ENCODE measurements around the gene BTF3. TPM values are rescaled to one million over a fixed set of nuclear protein-coding genes. Genes with fewer than 3 reads are reported as not detected.

The BTF3 gene
- total RNA-seq, 2 donors from 2014 or later: 527 to 610 TPM

GRCh38 chr5:73532195-73532594 lies 34.0 kb downstream of the BTF3 start:
- no peak overlapping the region for H3K4me3 ChIP-seq
- intact Hi-C loops (cut with DNase I): no loop called here
- no peak overlapping the region for H3K27ac ChIP-seq
- TF ChIP-seq CTCF (IDR thresholded peaks at IDR 0.05): no peak
- no peaks in the 10 kb centered on the region for H3K9me3 ChIP-seq
- no peaks in the 10 kb centered on the region for H3K4me1 ChIP-seq
- H3K9ac ChIP-seq (ENCODE audit: low read depth in 2 of 2, low read length in 2 of 2): no peak overlapping the region
- H3K27me3 ChIP-seq: no peaks in the 10 kb centered on the region
- DNase-seq: no peak
- H3K36me3 ChIP-seq: no peaks in the 10 kb centered on the region

- H3K27me3 ChIP-seq: no peaks in the 10 kb centered on the region
- TF ChIP-seq CTCF (IDR thresholded peaks at IDR 0.05): no peak
- intact Hi-C loops (cut with DNase I): no loop called here
- no peaks in the 10 kb centered on the region for H3K4me1 ChIP-seq
- H3K36me3 ChIP-seq: no peaks in the 10 kb centered on the region
- H3K27ac ChIP-seq: no peak overlapping the region
- no peaks in the 10 kb centered on the region for H3K9me3 ChIP-seq
- no peak overlapping the region for H3K9ac ChIP-seq (ENCODE audit: low read depth in 2 of 2, low read length in 2 of 2)
- DNase-seq: no peak
- no peak overlapping the region for H3K4me3 ChIP-seq
These were observed 35.9 kb downstream of the BTF3 start for GRCh38 chr5:73534011-73534644.

- TF ChIP-seq CTCF (IDR thresholded peaks at IDR 0.05): no peak
- Histone ChIP-seq H3K9ac (ENCODE audit: low read depth in 2 of 2, low read length in 2 of 2) (no peak overlapping the region), H3K4me1 (no peaks in the 10 kb centered on the region), H3K9me3 (no peaks in the 10 kb centered on the region), H3K27ac (no peak overlapping the region), H3K4me3 (no peak overlapping the region), H3K27me3 (no peaks in the 10 kb centered on the region), H3K36me3 (no peaks in the 10 kb centered on the region)
- intact Hi-C loops (cut with DNase I): loop anchor here (5.0 kb wide), 1 partner anchor 83 kb away; no protein-coding TSS in a partner anchor
- no peak for DNase-seq
These were observed 36.7 kb downstream of the BTF3 start for GRCh38 chr5:73534971-73535370.

GRCh38 chr5:73539730-73540129 lies 41.5 kb downstream of the BTF3 start:
- Histone ChIP-seq H3K4me3 (no peak overlapping the region), H3K9ac (ENCODE audit: low read depth in 2 of 2, low read length in 2 of 2) (no peak overlapping the region), H3K36me3 (no peaks in the 10 kb centered on the region), H3K9me3 (no peaks in the 10 kb centered on the region), H3K4me1 (peaks cover 8% of the 10 kb centered on the region), H3K27ac (no peak overlapping the region), H3K27me3 (no peaks in the 10 kb centered on the region)
- no peak for DNase-seq
- intact Hi-C loops (cut with DNase I): loop anchor here (5.0 kb wide), 1 partner anchor 87 kb away; no protein-coding TSS in a partner anchor
- no peak for TF ChIP-seq CTCF (IDR thresholded peaks at IDR 0.05)

- no peak for TF ChIP-seq CTCF (IDR thresholded peaks at IDR 0.05)
- peaks cover 8% of the 10 kb centered on the region for H3K4me1 ChIP-seq
- intact Hi-C loops (cut with DNase I): no loop called here
- no peak overlapping the region for H3K9ac ChIP-seq (ENCODE audit: low read depth in 2 of 2, low read length in 2 of 2)
- no peak for DNase-seq
- H3K36me3 ChIP-seq: no peaks in the 10 kb centered on the region
- no peaks in the 10 kb centered on the region for H3K27me3 ChIP-seq
- H3K4me3 ChIP-seq: no peak overlapping the region
- H3K9me3 ChIP-seq: no peaks in the 10 kb centered on the region
- no peak overlapping the region for H3K27ac ChIP-seq
These were observed 42.0 kb downstream of the BTF3 start for GRCh38 chr5:73540192-73540591.
